ENCODE results near the gene TBCC.
"Not testable (repeated sequence)": the region's sequence is repeated elsewhere in the genome, so short reads cannot be mapped to it uniquely, and the experiment has no call there.

TBCC gene

GRCh38 chr6:42782689-42783176, 36.8 kb upstream of the TBCC start:
- DNase-seq (ENCODE audit: low read depth in 1 of 2, low spot score in 1 of 2): peak; percentile 77 to 90
- TF ChIP-seq JUND (IDR thresholded peaks at IDR 0.05; ENCODE audit: low read depth): no peak
- in situ Hi-C loops (cut with HindIII; ENCODE audit: low pct_unique_long_range_greater_than_20kb, low sequenced_read_pairs): no loop called here

DNA sequence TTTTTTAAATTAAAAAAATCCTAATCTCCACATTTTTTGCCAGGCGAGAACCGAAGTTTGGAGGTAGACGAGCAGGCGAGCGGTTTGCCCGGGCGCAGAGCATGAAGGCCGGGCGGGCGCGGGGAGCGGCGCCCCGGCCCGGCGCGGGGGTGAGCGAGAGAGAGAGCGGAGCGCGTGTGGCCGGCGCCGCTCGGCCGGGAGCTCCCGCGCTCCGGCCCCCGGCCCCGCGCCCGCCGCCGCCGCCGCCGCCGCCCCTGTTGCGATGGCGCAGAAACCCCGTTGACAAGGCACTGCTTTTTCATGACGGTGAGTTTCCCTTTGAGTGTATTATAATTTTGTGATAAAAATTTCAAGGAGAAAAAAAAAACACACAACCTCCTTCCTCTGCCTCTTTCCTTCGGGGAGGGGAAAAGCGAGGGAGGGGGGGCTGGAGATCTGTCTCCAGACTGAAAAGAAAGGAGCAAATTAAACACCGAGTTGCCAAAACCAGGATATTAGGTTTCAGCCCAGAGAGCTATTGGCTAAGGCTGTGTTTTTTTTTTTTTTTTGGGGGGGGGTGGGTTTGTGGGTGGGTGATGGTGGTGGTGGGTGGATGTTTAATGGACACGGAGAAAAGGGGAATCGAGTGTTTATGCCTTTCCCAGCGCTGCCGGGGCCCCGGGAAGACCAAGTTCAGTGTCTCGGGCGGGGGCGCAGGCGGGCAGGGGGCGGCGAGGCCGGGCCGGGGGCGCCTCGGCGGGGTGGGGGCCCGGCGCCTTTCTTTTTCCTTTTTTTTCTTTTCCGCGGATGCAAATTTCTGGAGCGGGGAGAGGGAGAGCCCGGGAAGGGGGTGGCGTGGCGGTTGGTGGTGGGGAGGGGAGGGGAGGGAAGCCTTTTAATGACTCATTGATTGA, 36.1 kb upstream of the TBCC start, which contains the start of gene BICRAL:
BICRAL (plus strand) TSS at position 257 of the 893 bp plus-strand sequence. CDS start 39,971 bp downstream, outside the sequence.
- no peak for TF ChIP-seq JUND (IDR thresholded peaks at IDR 0.05; ENCODE audit: low read depth)
- in situ Hi-C loops (cut with HindIII; ENCODE audit: low pct_unique_long_range_greater_than_20kb, low sequenced_read_pairs): no loop called here

GRCh38 chr6:42781546-42781795, 35.6 kb upstream of the TBCC start:
- in situ Hi-C loops (cut with HindIII; ENCODE audit: low pct_unique_long_range_greater_than_20kb, low sequenced_read_pairs): no loop called here
- TF ChIP-seq JUND (IDR thresholded peaks at IDR 0.05; ENCODE audit: low read depth): no peak
- no peak for DNase-seq (ENCODE audit: low read depth in 1 of 2, low spot score in 1 of 2)

More for the DNA sequence above, 36.1 kb upstream of the TBCC start, which contains the start of gene BICRAL:
- DNase-seq (ENCODE audit: low read depth in 1 of 2, low spot score in 1 of 2): peak; percentile 81 to 85

DNA sequence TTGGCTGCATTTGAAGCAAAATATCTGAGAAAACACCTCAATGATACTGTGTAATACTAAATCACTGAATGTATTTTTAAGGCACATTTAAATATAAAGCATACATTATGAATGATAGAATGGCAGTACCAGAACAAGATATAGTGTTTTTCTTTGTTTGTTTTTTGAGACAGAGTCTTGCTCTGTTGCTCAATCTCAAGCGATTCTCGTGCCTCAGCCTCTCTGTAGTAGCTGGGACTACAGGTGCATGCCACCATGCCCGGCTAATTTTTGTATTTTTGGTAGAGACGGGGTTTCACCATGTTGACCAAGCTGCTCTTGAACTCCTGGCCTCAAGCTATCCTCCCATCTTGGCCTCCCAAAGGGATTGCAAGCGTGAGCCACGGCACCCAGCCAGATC, 33.6 kb upstream of the TBCC start:
- TF ChIP-seq JUND (IDR thresholded peaks at IDR 0.05; ENCODE audit: low read depth): no peak
- in situ Hi-C loops (cut with HindIII; ENCODE audit: low pct_unique_long_range_greater_than_20kb, low sequenced_read_pairs): no loop called here
- DNase-seq (ENCODE audit: low read depth in 1 of 2, low spot score in 1 of 2): no peak

DNA sequence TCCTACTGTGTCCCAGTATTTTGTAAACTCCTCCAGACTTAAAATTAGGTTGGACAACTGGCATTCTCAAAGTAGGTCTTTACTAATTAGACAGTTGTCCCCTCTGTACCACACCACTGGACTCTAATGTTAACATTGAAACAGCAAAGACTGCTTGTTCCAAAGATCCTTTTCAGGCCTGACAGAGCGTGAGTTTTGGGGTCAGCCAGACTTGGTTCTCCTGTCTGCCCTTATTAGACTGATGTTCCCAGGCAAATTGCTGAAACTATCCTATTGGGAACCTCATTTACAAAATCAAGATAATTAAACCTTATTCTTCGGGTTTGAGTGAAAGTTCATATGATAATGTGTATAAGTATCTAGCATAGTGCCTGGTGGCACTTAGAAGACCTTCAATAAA, 32.2 kb upstream of the TBCC start:
- in situ Hi-C loops (cut with HindIII; ENCODE audit: low pct_unique_long_range_greater_than_20kb, low sequenced_read_pairs): no loop called here
- DNase-seq (ENCODE audit: low read depth in 1 of 2, low spot score in 1 of 2): no peak
- no peak for TF ChIP-seq JUND (IDR thresholded peaks at IDR 0.05; ENCODE audit: low read depth)

DNA sequence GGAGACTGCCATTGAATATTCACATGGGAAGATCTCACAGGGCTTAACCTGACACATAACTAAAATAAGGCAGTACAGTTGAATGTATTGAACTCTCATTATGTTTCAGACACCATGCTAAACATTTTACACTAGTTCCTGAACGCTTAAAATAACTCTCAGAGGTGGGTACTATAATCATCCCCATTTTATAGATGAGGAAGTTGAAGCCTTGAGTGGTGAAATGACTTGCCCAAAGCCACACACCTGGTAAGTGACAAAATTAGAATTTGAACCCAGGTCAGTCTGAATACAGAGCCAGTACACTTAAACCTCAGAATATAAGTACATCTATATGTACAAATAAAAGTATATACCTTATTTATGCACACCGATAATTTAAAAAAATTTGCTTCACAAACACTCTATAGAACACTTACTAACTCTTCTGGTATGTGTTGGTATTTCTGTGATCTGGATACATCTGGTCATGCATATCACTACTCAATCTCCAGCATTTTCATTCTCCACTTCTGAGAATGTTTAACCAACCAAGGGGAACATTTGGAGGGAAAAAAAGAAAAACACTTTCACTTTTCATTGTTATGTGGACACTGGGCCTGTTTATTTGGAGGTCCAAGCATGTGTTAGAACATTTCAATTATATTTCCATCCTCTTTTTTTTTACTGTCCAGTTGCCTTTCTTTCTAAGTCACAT, 31.4 kb upstream of the TBCC start:
- TF ChIP-seq JUND (IDR thresholded peaks at IDR 0.05; ENCODE audit: low read depth): no peak
- DNase-seq (ENCODE audit: low read depth in 1 of 2, low spot score in 1 of 2): no peak
- in situ Hi-C loops (cut with HindIII; ENCODE audit: low pct_unique_long_range_greater_than_20kb, low sequenced_read_pairs): no loop called here

- DNase-seq (ENCODE audit: low read depth in 1 of 2, low spot score in 1 of 2); in situ Hi-C loops (cut with HindIII; ENCODE audit: low pct_unique_long_range_greater_than_20kb, low sequenced_read_pairs): not testable (repeated sequence)
These were observed 29.1 kb upstream of the TBCC start for GRCh38 chr6:42774821-42775487.

GRCh38 chr6:42774201-42774600, 28.3 kb upstream of the TBCC start:
- no peak for TF ChIP-seq JUND (IDR thresholded peaks at IDR 0.05; ENCODE audit: low read depth)
- in situ Hi-C loops (cut with HindIII; ENCODE audit: low pct_unique_long_range_greater_than_20kb, low sequenced_read_pairs): no loop called here
- no peak for DNase-seq (ENCODE audit: low read depth in 1 of 2, low spot score in 1 of 2)

- no peak for TF ChIP-seq JUND (IDR thresholded peaks at IDR 0.05; ENCODE audit: low read depth)
- no peak for DNase-seq (ENCODE audit: low read depth in 1 of 2, low spot score in 1 of 2)
- in situ Hi-C loops (cut with HindIII; ENCODE audit: low pct_unique_long_range_greater_than_20kb, low sequenced_read_pairs): no loop called here
These were observed 25.8 kb upstream of the TBCC start for GRCh38 chr6:42771741-42772100.

DNA sequence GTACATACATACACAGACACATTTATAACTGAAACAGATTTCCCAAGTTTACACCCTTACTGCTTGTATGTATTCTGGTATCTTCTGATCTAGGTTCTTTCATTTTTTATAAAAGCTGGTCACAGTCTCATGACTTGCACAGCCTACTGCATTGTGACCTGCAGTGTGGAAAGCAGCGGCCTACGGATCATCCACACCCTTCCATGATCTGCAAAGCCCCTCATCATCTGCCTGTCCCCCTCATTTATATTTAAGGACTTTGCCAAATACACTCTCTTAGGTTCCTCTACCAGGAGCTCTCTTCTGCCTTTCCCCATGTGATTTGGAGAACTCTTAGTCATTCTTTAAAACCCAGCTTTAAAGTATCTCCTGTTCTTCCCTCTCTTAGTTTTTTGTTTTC, 23.9 kb upstream of the TBCC start:
- no peak for TF ChIP-seq JUND (IDR thresholded peaks at IDR 0.05; ENCODE audit: low read depth)
- in situ Hi-C loops (cut with HindIII; ENCODE audit: low pct_unique_long_range_greater_than_20kb, low sequenced_read_pairs): no loop called here
- no peak for DNase-seq (ENCODE audit: low read depth in 1 of 2, low spot score in 1 of 2)

DNA sequence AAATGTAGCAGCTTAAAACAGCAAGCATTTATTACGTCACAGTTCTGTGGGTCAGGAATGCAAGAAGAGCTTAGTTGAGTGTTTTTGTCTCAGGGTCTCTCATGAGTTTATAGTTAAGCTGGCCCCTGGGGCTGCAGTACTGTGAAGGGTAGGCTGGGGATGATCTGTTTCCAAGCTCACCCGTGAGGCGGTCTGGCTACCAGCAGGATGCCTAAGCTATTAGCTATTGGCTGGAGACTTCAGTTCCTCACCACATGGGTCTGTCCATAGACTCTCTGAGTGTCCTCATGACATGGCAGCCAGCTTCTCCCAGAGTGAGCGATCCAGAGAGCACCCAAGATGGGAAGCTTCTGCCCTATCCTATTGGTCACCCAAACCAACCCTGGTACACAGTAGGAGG, 23.1 kb upstream of the TBCC start:
- in situ Hi-C loops (cut with HindIII; ENCODE audit: low pct_unique_long_range_greater_than_20kb, low sequenced_read_pairs): no loop called here
- TF ChIP-seq JUND (IDR thresholded peaks at IDR 0.05; ENCODE audit: low read depth): no peak
- no peak for DNase-seq (ENCODE audit: low read depth in 1 of 2, low spot score in 1 of 2)

DNA sequence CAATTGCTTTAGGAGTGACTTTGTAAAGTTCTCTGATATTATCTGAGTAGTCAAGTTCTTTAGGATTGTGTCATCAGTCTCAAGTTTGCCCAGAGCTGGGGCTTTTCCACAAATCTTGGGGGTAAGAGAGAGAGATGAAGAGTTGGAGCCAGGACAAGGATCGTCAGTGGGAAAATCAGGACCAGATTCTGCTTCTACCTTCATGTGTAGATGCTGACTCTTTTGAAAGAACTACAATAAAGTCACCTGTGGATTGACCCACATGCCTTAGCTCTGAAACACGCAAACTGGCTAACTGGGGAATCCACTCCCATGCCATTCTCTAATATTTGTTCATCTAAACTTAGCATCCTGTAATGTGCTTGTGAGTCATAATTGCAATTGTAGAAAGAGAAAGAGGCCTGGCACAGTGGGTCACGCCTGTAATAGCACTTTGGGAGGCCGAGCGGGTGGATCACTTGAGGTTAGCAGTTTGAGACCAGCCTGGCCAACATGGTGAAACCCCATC, 20.3 kb upstream of the TBCC start:
- TF ChIP-seq JUND (IDR thresholded peaks at IDR 0.05; ENCODE audit: low read depth): no peak
- DNase-seq (ENCODE audit: low read depth in 1 of 2, low spot score in 1 of 2): no peak
- in situ Hi-C loops (cut with HindIII; ENCODE audit: low pct_unique_long_range_greater_than_20kb, low sequenced_read_pairs): no loop called here

Measured in T47D (cell line).